Activated CD4-positive, CD25-positive, alpha-beta regulatory T cell treated with anti-CD3 and anti-CD28 coated beads, Interleukin-2, amount 50 U/mL, for 16 hours (primary cell): Measurements from ENCODE around the gene C2orf76.
"Not testable (repeated sequence)": the region's sequence is repeated elsewhere in the genome, so short reads cannot be mapped to it uniquely, and the experiment has no call there.

Experiments
- DNase-seq: peaks from one replicate; pipeline ENCODE4 v3.0.0-alpha.2; 2020; ENCODE audit warnings: low read depth, low spot score

Gene C2orf76

GRCh38 chr2:119295688-119296375, 70.8 kb downstream of the C2orf76 start:
- no peak for DNase-seq

- no peak for DNase-seq
Measured at GRCh38 chr2:119294671-119295070, 72.0 kb downstream of the C2orf76 start.

GRCh38 chr2:119293900-119294299, 72.7 kb downstream of the C2orf76 start:
- no peak for DNase-seq

- no peak for DNase-seq
Measured at GRCh38 chr2:119293254-119293653, 73.4 kb downstream of the C2orf76 start.

DNA sequence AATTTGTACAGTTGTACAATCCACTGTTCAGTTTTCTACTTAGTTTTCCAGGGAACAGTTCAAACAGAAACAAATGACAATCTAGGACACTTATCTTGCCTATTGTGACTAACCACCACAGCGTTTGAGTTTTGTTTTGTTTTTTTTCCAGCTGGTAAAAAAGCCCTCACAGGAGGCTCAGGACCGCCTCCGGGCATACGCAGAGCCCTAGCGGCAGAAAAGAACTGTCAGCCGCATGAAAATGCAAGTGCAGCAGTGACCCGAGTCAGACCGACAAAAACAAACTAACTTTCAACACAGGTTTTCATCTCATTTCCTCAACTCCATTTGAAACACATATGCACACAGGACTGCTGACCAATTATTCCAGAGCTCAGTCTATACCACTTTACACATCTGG, 74.4 kb downstream of the C2orf76 start:
- DNase-seq: no peak

DNA sequence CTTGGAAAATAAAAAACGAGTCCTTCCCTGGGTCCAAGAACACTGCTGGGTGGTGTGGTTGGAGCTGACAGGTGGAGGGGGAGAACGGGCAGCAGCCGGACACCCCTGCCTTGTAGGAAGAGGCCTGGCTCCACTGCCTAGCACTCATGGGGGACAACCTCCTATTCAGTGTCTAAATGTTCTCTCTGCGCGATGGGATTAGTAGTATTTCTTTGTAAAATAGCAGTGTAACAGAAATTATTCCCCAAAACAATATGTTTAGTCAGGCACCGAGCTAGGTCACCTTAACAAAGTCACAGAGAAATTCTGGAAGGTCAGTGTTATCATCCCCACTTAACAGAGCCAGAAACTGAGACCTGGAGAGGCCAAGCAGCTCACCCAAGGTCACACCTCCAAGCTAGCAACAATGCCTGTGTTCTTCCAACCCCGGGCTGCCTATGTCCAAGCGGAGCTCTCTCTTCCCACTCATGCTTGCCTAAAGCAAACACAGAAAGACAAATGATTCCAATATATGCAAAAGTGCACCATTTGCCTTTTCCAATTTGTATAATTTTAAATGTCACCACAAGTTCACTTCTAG, 75.0 kb downstream of the C2orf76 start:
- DNase-seq: no peak

DNA sequence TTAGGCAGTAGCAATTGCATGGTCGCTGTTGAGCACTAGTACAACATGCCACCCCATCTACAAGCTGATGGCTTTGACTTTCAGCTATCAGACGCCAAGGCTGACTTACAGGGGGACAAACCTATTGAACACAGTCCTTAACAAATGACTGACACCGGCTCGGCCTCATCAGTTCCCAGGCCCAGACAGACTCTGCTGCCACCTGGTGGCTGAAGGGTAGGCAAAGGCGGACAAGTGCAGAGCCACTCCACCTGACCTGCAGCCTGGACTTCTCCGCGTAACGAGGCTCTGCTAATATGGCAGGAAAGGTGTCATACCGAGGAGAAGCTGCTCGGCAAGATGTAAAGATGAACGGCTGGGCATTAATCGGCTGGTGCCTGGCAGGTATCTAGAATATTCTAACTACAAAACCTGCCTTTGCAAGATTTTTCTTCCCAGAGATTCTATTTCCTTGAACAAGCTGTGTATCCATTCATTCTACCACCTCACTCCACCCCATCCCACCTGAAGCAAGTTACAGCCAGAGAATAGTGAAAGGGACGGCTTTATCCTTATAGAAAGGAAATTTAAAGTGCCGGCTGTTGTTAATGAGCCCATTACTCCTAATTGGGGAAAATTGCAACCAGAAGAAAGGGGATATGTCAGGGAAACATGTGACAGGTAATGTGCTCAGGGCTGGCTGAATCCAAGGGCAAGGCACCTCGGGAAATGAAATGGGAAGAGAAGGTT, 75.6 kb downstream of the C2orf76 start:
- DNase-seq: peak; percentile 19

DNA sequence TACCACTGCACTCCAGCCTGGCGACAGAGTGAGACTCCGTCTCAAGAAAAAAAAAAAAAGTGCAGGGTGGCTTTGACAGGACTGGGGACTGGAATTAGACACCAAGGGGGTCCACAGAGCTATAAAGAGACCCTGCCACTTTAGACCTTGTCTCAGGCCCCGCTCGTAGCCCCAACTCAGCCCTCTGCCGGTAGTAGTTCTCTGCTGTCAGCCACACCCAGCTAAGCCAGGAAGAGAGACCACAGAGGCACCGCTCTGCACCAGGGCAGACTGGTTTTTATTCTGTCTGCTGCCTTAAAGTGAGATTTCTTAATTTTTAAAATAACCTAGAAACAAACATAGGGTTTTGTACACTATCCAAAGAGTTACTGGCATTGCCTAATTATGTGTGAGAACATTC, 77.0 kb downstream of the C2orf76 start:
- no peak for DNase-seq

GRCh38 chr2:119289093-119289492, 77.5 kb downstream of the C2orf76 start:
- no peak for DNase-seq

- DNase-seq: no peak
Measured at GRCh38 chr2:119288576-119288975, 78.1 kb downstream of the C2orf76 start.

GRCh38 chr2:119286661-119287060, 80.0 kb downstream of the C2orf76 start:
- no peak for DNase-seq

DNA sequence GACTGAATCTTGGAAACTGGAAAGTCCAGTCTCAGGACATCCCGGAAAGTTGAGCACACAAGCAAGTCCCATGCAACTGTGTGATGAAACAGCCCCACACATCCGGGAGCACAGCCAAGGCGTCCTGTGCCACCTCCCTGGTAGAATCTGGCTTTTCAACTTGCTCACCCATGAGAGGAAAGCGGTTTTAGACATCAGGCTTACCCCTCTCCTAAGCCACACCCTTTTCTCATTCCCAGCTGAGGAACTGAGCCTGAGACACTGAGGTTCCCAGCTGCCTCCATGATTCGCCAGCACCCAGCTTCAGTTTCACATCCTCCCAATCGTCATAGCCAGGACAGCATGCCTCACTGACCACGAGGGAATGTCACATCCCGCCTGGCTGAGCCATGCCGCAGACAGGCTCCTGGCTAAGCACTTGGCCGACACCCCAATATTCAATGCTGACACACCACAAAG, 82.7 kb downstream of the C2orf76 start:
- no peak for DNase-seq

GRCh38 chr2:119282996-119283511, 83.6 kb downstream of the C2orf76 start:
- no peak for DNase-seq

DNA sequence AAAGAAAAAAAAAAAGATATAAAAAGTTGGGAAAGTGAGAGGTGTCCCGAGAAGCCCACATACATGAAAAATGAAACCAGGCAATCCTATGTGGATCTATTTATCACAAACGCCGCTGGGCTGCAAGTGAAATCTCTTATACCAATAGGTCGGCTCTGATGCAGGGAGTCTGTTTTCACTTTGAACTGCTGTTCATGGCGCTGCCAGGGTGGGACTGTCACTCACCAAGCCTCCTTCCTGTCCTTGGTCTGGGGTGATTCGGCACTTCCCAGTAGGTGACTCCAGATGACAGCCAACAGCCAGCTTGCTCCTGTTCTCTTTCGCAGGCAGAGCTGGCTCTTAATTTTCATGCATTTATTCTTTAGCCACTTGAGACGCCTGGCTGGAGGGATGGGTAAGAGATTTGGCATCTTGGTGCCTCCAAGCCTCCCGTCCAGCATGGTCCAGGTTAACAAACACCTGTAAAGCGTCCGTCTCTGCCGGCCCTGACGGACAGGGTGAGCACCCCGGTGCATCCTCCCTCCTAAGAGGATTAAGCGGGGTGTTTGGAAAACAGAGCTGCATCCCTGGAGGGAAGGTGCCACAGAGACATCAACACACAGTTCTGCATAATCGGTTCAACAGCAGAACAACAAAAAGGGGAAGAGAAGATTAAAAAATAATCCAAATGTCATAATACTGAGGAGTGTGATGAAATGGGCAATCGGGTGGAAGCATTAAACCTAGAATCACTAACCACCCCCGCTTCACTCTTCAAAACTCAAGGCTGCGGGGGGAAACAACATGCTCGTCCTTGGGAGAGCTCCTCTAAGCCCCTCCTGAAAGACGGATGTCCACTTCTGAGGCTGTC, 84.3 kb downstream of the C2orf76 start:
- no peak for DNase-seq

GRCh38 chr2:119280680-119281079, 86.0 kb downstream of the C2orf76 start:
- no peak for DNase-seq

DNA sequence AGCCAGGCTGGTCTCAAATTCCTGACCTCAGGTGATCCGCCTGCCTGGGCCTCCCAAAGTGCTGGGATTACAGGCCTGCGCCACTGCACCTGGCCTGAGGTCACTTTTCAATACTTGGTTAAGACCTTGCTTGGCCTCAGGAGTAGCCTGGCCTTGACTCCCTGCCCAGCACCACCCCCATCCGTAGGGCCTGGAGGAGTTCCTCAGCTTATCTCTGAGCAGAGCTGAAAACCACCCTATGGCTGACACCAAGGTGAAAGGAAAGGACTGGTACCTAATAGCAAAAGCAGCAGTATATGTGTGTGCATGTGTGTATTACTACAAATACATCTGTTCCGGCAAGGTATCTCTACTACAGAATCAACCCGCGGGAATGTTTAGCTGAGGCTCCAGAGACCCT, 87.0 kb downstream of the C2orf76 start:
- no peak for DNase-seq

GRCh38 chr2:119278946-119279345, 87.7 kb downstream of the C2orf76 start:
- no peak for DNase-seq

DNA sequence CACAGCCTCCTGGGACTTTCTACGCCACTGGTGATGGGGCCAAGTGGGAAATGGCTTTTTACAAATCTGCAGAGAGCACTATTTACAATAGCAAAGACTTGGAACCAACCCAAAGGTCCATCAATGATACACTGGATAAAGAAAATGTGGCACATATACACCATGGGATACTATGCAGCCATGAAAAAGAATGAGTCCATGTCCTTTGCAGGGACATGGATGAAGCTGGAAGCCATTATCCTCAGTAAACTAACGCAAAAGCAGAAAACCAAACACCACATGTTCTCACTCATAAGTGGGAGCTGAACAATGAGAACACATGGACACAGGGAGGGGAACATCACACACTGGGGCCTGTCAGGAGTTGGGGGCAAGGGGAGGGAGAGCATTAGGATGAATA, 88.2 kb downstream of the C2orf76 start:
- DNase-seq: not testable (repeated sequence)

- no peak for DNase-seq
Measured at GRCh38 chr2:119276864-119277263, 89.8 kb downstream of the C2orf76 start.

DNA sequence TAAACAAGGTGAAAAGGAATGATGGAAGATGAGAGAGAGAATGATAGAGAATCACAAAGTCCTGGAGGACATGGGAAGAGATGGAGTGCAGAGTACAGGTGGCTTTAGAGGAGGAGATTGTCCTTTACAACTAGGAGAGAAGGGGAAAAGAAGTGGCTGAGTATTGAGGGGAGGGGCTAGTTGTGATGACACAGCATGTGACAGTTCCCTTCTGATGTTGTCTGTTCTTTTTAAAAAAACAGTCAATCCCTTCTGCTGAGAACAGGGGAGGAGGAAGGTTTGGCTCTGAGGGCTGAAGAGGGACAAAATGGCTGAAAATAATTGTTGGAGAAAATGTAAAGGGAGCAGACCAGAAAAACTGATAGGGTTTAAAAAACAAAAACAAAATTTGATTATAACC, 99.0 kb downstream of the C2orf76 start:
- DNase-seq: no peak

DNA sequence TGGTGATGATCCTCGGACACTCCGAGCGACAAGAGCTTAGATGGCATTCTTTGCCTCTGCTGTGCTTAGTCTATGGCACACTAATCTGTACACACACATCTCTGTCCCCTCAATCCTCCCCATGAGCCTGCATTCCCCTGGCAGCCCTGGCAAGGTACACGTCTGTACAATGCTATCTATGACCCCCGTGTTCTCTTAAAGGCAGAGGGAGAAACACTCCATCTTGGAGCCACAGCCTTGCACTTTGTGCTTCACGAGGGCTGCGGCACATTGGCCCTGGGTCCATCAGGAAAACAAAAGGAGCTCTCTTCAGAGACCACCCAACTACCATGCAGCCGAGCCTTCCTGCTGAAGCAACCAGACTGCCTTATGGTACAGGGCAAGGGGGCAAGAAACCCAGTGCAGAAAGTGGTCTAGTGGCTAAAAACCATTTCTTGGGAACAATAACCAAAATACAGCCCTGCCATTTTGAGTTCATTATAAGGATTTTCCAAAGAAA, 100.5 kb downstream of the C2orf76 start:
- no peak for DNase-seq

DNA sequence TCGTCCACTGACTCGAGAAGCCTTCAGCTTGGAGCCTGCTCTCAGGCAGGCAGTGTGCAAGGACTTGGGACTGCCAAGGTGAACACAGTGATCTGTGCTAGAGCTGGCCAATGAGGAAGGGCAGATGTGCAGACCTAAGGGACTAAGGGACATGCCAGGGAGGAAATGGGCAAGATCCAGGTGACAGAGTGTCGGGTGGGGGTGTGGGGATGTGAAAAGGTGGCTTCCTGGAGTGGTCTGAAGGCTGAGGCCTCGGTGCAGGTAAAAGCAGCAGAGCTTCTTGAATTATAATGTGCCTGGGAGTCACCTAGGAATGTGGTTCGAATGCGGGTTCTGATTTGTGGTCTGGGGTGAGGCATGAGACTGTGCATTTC, 101.0 kb downstream of the C2orf76 start:
- DNase-seq: no peak
